Measurements from ENCODE around the gene SOX15. TPM values are rescaled to one million over a fixed set of nuclear protein-coding genes. Genes with fewer than 3 reads are reported as not detected.
A peak's percentile ranks its signal among the peaks of the same experiment; 100 is the strongest.

Gene SOX15
- total RNA-seq, 4 donors from 2014 or later, result 3.1 to 6.9 (median 5.0) TPM

GRCh38 chr17:7553356-7553755 lies 36.5 kb downstream of the SOX15 start:
- Histone ChIP-seq H3K27ac (peak overlapping the region in 3 of 4 donors; percentile 42 to 58 (median 43)), H3K27me3 (no peaks in the 10 kb centered on the region), H3K4me1 (peaks cover 0 to 46% (median 25%) of the 10 kb centered on the region in 4 donors), H3K36me3 (peaks cover 0 to 24% (median 0%) of the 10 kb centered on the region in 3 donors), H3K9me3 (no peaks in the 10 kb centered on the region), H3K4me3 (no peak overlapping the region)
- WGBS, 2 donors, result 91 to 100% methylated on average over 1 of the region's 1 CpG
- DNase-seq (ENCODE audit: low spot score in 2 of 2), result no peak
- TF ChIP-seq CTCF (IDR thresholded peaks at IDR 0.05) (no peak), POLR2A (IDR thresholded peaks at IDR 0.05) (no peak), EP300 (IDR thresholded peaks at IDR 0.05) (no peak)

GRCh38 chr17:7552621-7553051 lies 37.3 kb downstream of the SOX15 start:
- Histone ChIP-seq H3K36me3 (peaks cover 0 to 24% (median 0%) of the 10 kb centered on the region in 3 donors), H3K4me1 (peaks cover 0 to 45% (median 19%) of the 10 kb centered on the region in 4 donors), H3K4me3 (no peak overlapping the region), H3K27ac (peak overlapping the region in 2 of 4 donors; percentile 40 to 65), H3K27me3 (no peaks in the 10 kb centered on the region), H3K9me3 (no peaks in the 10 kb centered on the region)
- 67 to 74% methylated on average over 6 of the region's 6 CpGs for WGBS, 2 donors
- peak in 1 of 2 donors; percentile 42 for DNase-seq (ENCODE audit: low spot score in 2 of 2)
- no peak for TF ChIP-seq POLR2A (IDR thresholded peaks at IDR 0.05)
- peak in 1 of 2 donors; percentile 47 for TF ChIP-seq EP300 (IDR thresholded peaks at IDR 0.05)

- WGBS, 2 donors, result 83 to 86% methylated on average over 4 of the region's 4 CpGs
- Histone ChIP-seq H3K27me3 (no peaks in the 10 kb centered on the region), H3K4me3 (no peak overlapping the region), H3K36me3 (peaks cover 0 to 24% (median 0%) of the 10 kb centered on the region in 3 donors), H3K27ac (peak overlapping the region in 2 of 4 donors; percentile 4 to 94), H3K4me1 (peaks cover 0 to 36% (median 9%) of the 10 kb centered on the region in 4 donors), H3K9me3 (no peaks in the 10 kb centered on the region)
- TF ChIP-seq POLR2A (IDR thresholded peaks at IDR 0.05) (no peak), EP300 (IDR thresholded peaks at IDR 0.05) (no peak), CTCF (IDR thresholded peaks at IDR 0.05) (no peak)
- DNase-seq (ENCODE audit: low spot score in 2 of 2), result no peak
Measured at GRCh38 chr17:7551396-7551795, 38.5 kb downstream of the SOX15 start.

GRCh38 chr17:7550344-7550743 lies 39.5 kb downstream of the SOX15 start:
- no peak for DNase-seq (ENCODE audit: low spot score in 2 of 2)
- Histone ChIP-seq H3K36me3 (peaks cover 0 to 24% (median 0%) of the 10 kb centered on the region in 3 donors), H3K27ac (peak overlapping the region; percentile 74 to 94 (median 91)), H3K4me1 (peaks cover 0 to 34% (median 9%) of the 10 kb centered on the region in 4 donors), H3K27me3 (no peaks in the 10 kb centered on the region), H3K4me3 (peak overlapping the region in 1 of 4 donors; percentile 70), H3K9me3 (no peaks in the 10 kb centered on the region)
- WGBS, 2 donors, result 65 to 76% methylated on average over 6 of the region's 6 CpGs
- no peak for TF ChIP-seq CTCF (IDR thresholded peaks at IDR 0.05)
- no peak for TF ChIP-seq POLR2A (IDR thresholded peaks at IDR 0.05)
- TF ChIP-seq EP300 (IDR thresholded peaks at IDR 0.05), result no peak

GRCh38 chr17:7549401-7550055 lies 40.4 kb downstream of the SOX15 start:
- DNase-seq (ENCODE audit: low spot score in 2 of 2), result peak in 1 of 2 donors; percentile 21
- no peak for TF ChIP-seq EP300 (IDR thresholded peaks at IDR 0.05)
- TF ChIP-seq CTCF (IDR thresholded peaks at IDR 0.05), result peak in 1 of 5 experiments; percentile 2
- Histone ChIP-seq H3K27ac (peak overlapping the region; percentile 74 to 94 (median 91)), H3K36me3 (peaks cover 0 to 24% (median 0%) of the 10 kb centered on the region in 3 donors), H3K27me3 (no peaks in the 10 kb centered on the region), H3K4me1 (peaks cover 0 to 41% (median 9%) of the 10 kb centered on the region in 4 donors), H3K4me3 (peak overlapping the region; percentile 61 to 74 (median 71)), H3K9me3 (no peaks in the 10 kb centered on the region)
- WGBS, 2 donors, result 11 to 13% methylated on average over 20 of the region's 20 CpGs
